Measurements from ENCODE around the gene DISP2.

Gene DISP2

GRCh38 chr15:40413036-40413435, 55.0 kb downstream of the DISP2 start:
- in situ Hi-C loops (cut with HindIII; ENCODE audit: low sequenced_read_pairs) = loop anchor here (25.0 kb wide), 1 partner anchor 126 kb away; the partner anchor contains the start of gene ANKRD63
- TF ChIP-seq CTCF (IDR thresholded peaks at IDR 0.05; ENCODE audit: low read depth, low read length) = no peak
- DNase-seq (ENCODE audit: low read depth, low spot score) = no peak
- H3K4me3 ChIP-seq (ENCODE audit: low read depth, low read length) = no peak overlapping the region

GRCh38 chr15:40414816-40415215, 56.8 kb downstream of the DISP2 start:
- no peak overlapping the region for H3K4me3 ChIP-seq (ENCODE audit: low read depth, low read length)

GRCh38 chr15:40415226-40415625, 57.2 kb downstream of the DISP2 start:
- no peak for TF ChIP-seq CTCF (IDR thresholded peaks at IDR 0.05; ENCODE audit: low read depth, low read length)
- in situ Hi-C loops (cut with HindIII; ENCODE audit: low sequenced_read_pairs) = loop anchor here (25.0 kb wide), 1 partner anchor 128 kb away; the partner anchor contains the start of gene ANKRD63
- H3K4me3 ChIP-seq (ENCODE audit: low read depth, low read length) = no peak overlapping the region
- no peak for DNase-seq (ENCODE audit: low read depth, low spot score)

More at GRCh38 chr15:40414816-40415215, 56.8 kb downstream of the DISP2 start:
- no peak for DNase-seq (ENCODE audit: low read depth, low spot score)
- TF ChIP-seq CTCF (IDR thresholded peaks at IDR 0.05; ENCODE audit: low read depth, low read length) = no peak
- in situ Hi-C loops (cut with HindIII; ENCODE audit: low sequenced_read_pairs) = loop anchor here (25.0 kb wide), 1 partner anchor 128 kb away; the partner anchor contains the start of gene ANKRD63

- no peak overlapping the region for H3K4me3 ChIP-seq (ENCODE audit: low read depth, low read length)
- DNase-seq (ENCODE audit: low read depth, low spot score) = no peak
- TF ChIP-seq CTCF (IDR thresholded peaks at IDR 0.05; ENCODE audit: low read depth, low read length) = no peak
- in situ Hi-C loops (cut with HindIII; ENCODE audit: low sequenced_read_pairs) = loop anchor here (25.0 kb wide), 1 partner anchor 129 kb away; the partner anchor contains the start of gene ANKRD63
Measured at GRCh38 chr15:40416056-40416455, 58.0 kb downstream of the DISP2 start.

GRCh38 chr15:40418126-40418525, 60.1 kb downstream of the DISP2 start:
- in situ Hi-C loops (cut with HindIII; ENCODE audit: low sequenced_read_pairs) = loop anchor here (25.0 kb wide), 1 partner anchor 131 kb away; the partner anchor contains the start of gene ANKRD63
- TF ChIP-seq CTCF (IDR thresholded peaks at IDR 0.05; ENCODE audit: low read depth, low read length) = no peak
- H3K4me3 ChIP-seq (ENCODE audit: low read depth, low read length) = no peak overlapping the region
- no peak for DNase-seq (ENCODE audit: low read depth, low spot score)

GRCh38 chr15:40420071-40420713, 62.2 kb downstream of the DISP2 start:
- TF ChIP-seq CTCF (IDR thresholded peaks at IDR 0.05; ENCODE audit: low read depth, low read length) = no peak
- H3K4me3 ChIP-seq (ENCODE audit: low read depth, low read length) = no peak overlapping the region
- in situ Hi-C loops (cut with HindIII; ENCODE audit: low sequenced_read_pairs) = loop anchor here (25.0 kb wide), 1 partner anchor 133 kb away; the partner anchor contains the start of gene ANKRD63
- DNase-seq (ENCODE audit: low read depth, low spot score) = no peak
